Mononuclear cell (primary cell): Measurements from ENCODE around the gene TIAM2. TPM values are rescaled to one million over a fixed set of nuclear protein-coding genes. Genes with fewer than 3 reads are reported as not detected.
"Not testable (repeated sequence)": the region's sequence is repeated elsewhere in the genome, so short reads cannot be mapped to it uniquely, and the experiment has no call there.

ENCODE experiments used
- H3K27me3 ChIP-seq: 2 replicates; pipeline ENCODE4 v1.6.0; 2011; ENCODE audit warnings: low read length, control low read depth; ENCODE audit not compliant: insufficient read depth
- H3K4me1 ChIP-seq: 2 replicates; pipeline ENCODE4 v1.5.1; 2011; ENCODE audit warnings: mild to moderate bottlenecking, low read length, control low read depth; ENCODE audit not compliant: insufficient read depth
- H3K4me3 ChIP-seq: 2 replicates; pipeline ENCODE4 v1.5.1; 2011; ENCODE audit warnings: mild to moderate bottlenecking, low read length, moderate library complexity
- H3K9me3 ChIP-seq: 2 replicates; pipeline ENCODE4 v1.5.1; 2011; ENCODE audit warnings: low read depth, mild to moderate bottlenecking, control low read depth, low read length
- total RNA-seq: library from RNA; depleted of rRNA; stranded (reverse); fragments of >200 nt; gene quantifications from one replicate; pipeline ENCODE4 v1.2.3, GENCODE V29; 2012

Gene TIAM2
- total RNA-seq, 1 donor: 2.8 TPM

GRCh38 chr6:155200012-155200411, 204.9 kb downstream of the TIAM2 start:
- no peak overlapping the region for H3K4me3 ChIP-seq

GRCh38 chr6:155201461-155202226, 206.5 kb downstream of the TIAM2 start:
- Histone ChIP-seq H3K4me3 (no peak overlapping the region), H3K27me3 (no peaks in the 10 kb centered on the region)

More at GRCh38 chr6:155200012-155200411, 204.9 kb downstream of the TIAM2 start:
- no peaks in the 10 kb centered on the region for H3K9me3 ChIP-seq
- H3K4me1 ChIP-seq: no peaks in the 10 kb centered on the region
- H3K27me3 ChIP-seq: no peaks in the 10 kb centered on the region

GRCh38 chr6:155207223-155207622, 212.1 kb downstream of the TIAM2 start:
- no peaks in the 10 kb centered on the region for H3K27me3 ChIP-seq
- H3K4me1 ChIP-seq: no peaks in the 10 kb centered on the region
- H3K4me3 ChIP-seq: no peak overlapping the region
- H3K9me3 ChIP-seq: no peaks in the 10 kb centered on the region

More at GRCh38 chr6:155201461-155202226, 206.5 kb downstream of the TIAM2 start:
- H3K9me3 ChIP-seq: no peaks in the 10 kb centered on the region
- H3K4me1 ChIP-seq: no peaks in the 10 kb centered on the region

GRCh38 chr6:155212106-155212505, 217.0 kb downstream of the TIAM2 start:
- H3K4me1 ChIP-seq: no peaks in the 10 kb centered on the region
- no peaks in the 10 kb centered on the region for H3K9me3 ChIP-seq
- H3K27me3 ChIP-seq: no peaks in the 10 kb centered on the region
- no peak overlapping the region for H3K4me3 ChIP-seq

GRCh38 chr6:155212616-155213380, 217.7 kb downstream of the TIAM2 start:
- Histone ChIP-seq H3K9me3 (no peaks in the 10 kb centered on the region), H3K27me3 (no peaks in the 10 kb centered on the region), H3K4me3 (no peak overlapping the region), H3K4me1 (no peaks in the 10 kb centered on the region)

GRCh38 chr6:155213611-155214372, 218.7 kb downstream of the TIAM2 start:
- Histone ChIP-seq H3K4me1 (no peaks in the 10 kb centered on the region), H3K9me3 (no peaks in the 10 kb centered on the region), H3K27me3 (no peaks in the 10 kb centered on the region), H3K4me3 (no peak overlapping the region)

GRCh38 chr6:155215906-155216305, 220.8 kb downstream of the TIAM2 start:
- Histone ChIP-seq H3K4me3 (no peak overlapping the region), H3K9me3 (no peaks in the 10 kb centered on the region), H3K27me3 (no peaks in the 10 kb centered on the region), H3K4me1 (peaks cover 10% of the 10 kb centered on the region)

- peaks cover 16% of the 10 kb centered on the region for H3K4me1 ChIP-seq
- H3K4me3 ChIP-seq: no peak overlapping the region
- H3K27me3 ChIP-seq: no peaks in the 10 kb centered on the region
- H3K9me3 ChIP-seq: no peaks in the 10 kb centered on the region
Measured at GRCh38 chr6:155216312-155217046, 221.4 kb downstream of the TIAM2 start.

GRCh38 chr6:155218711-155219110, 223.6 kb downstream of the TIAM2 start:
- peaks cover 35% of the 10 kb centered on the region for H3K4me1 ChIP-seq
- H3K4me3 ChIP-seq, H3K27me3 ChIP-seq, H3K9me3 ChIP-seq: not testable (repeated sequence)

GRCh38 chr6:155219299-155219698, 224.2 kb downstream of the TIAM2 start:
- Histone ChIP-seq H3K4me1 (peaks cover 41% of the 10 kb centered on the region), H3K9me3 (no peaks in the 10 kb centered on the region), H3K4me3 (no peak overlapping the region), H3K27me3 (no peaks in the 10 kb centered on the region)

- no peaks in the 10 kb centered on the region for H3K27me3 ChIP-seq
- no peaks in the 10 kb centered on the region for H3K9me3 ChIP-seq
- peaks cover 47% of the 10 kb centered on the region for H3K4me1 ChIP-seq
- H3K4me3 ChIP-seq: no peak overlapping the region
Measured at GRCh38 chr6:155219858-155220301, 224.8 kb downstream of the TIAM2 start.

- H3K4me3 ChIP-seq: no peak overlapping the region
- H3K4me1 ChIP-seq: peaks cover 52% of the 10 kb centered on the region
- no peaks in the 10 kb centered on the region for H3K9me3 ChIP-seq
- no peaks in the 10 kb centered on the region for H3K27me3 ChIP-seq
Measured at GRCh38 chr6:155221086-155221485, 226.0 kb downstream of the TIAM2 start.

- Histone ChIP-seq H3K4me3 (no peak overlapping the region), H3K4me1 (peaks cover 52% of the 10 kb centered on the region), H3K27me3 (no peaks in the 10 kb centered on the region), H3K9me3 (no peaks in the 10 kb centered on the region)
Measured at GRCh38 chr6:155222506-155222905, 227.4 kb downstream of the TIAM2 start.

GRCh38 chr6:155223646-155224451, 228.7 kb downstream of the TIAM2 start:
- Histone ChIP-seq H3K9me3 (no peaks in the 10 kb centered on the region), H3K4me1 (peaks cover 52% of the 10 kb centered on the region), H3K27me3 (no peaks in the 10 kb centered on the region), H3K4me3 (no peak overlapping the region)
